HK-2 (cell line): ENCODE results near the gene ACSM2A.
"Not testable (repeated sequence)": the region's sequence is repeated elsewhere in the genome, so short reads cannot be mapped to it uniquely, and the experiment has no call there.

ENCODE experiments used
- DNase-seq: peaks from one replicate; pipeline ENCODE4 v3.0.0-alpha.2; 2018; ENCODE audit not compliant: unreplicated experiment

ACSM2A gene

GRCh38 chr16:20451364-20451763 lies at the start of gene ACSM2A:
Gene ACSM2A, plus strand, starts transcription at chr16:20451521. Its CDS starts 8,594 bp downstream, at chr16:20460115.
- not testable (repeated sequence) for DNase-seq

- no peak for DNase-seq
Measured at GRCh38 chr16:20402651-20403050, 48.7 kb upstream of the ACSM2A start.

DNA sequence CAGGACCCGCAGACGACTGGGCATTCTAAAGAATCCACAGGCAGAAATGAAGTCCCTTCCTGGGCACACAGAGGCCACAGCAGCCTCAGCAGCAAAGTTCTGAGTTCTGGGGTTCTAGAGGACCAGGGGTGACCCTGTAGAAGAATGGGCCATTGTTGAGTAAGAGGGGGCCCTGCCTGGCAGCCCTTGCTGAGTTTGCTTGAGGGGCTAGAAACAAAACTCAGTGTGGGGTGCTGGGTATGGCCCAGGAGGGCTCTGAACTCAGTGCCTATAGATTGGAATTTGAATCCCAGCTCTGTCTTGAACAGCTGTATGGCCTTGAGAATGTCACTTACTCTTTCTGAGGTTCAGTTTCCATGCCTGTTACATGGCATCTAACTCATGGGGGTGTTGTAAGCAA lies 46.7 kb upstream of the ACSM2A start, which contains the start of gene PDILT:
TSS of gene PDILT (minus strand) at position 101 of the 400 bp plus-strand sequence. CDS start 5,437 bp downstream, outside the sequence.
- DNase-seq: no peak

DNA sequence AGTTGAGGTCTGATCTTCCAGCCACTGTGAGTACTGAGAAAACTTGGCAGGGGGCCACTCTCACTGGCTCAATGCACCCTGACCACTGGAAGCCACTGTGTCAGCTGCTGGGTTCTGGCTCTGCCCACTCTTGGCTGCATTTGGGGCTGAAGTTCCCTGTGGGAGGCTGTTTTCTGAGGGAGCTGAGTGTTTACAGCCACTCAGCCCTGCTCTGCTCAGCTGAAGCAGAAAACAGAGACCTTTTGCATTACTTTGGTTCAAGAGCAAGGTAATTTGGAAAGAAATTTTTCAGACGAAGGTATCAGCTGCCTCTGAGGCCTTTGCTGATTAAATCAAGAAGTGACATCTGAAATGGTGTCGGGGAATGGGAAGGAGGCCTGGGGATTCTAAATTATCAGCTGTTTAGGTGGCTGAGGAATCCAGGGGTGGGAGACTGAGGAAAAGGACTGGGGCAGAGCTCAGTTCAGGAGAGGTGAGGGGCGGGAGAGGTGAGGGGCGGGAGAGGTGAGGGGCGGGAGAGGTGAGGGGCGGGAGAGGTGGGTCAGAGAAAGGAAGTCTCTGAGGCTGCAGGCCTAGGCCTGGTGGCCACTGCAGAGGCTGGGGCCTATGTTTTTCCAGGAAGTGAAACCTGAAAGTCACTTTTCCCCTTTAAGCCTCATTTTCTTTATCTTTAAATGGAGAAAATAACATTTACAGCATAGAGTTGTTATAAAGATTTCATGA lies 41.8 kb upstream of the ACSM2A start, which contains the start of gene ACSM5:
TSS of gene ACSM5 (plus strand) at position 137 of the 723 bp plus-strand sequence. CDS start 1,951 bp downstream, outside the sequence.
- DNase-seq: peak; percentile 9

GRCh38 chr16:20410121-20410723 lies 41.1 kb upstream of the ACSM2A start:
- DNase-seq: no peak

- DNase-seq: no peak
Measured at GRCh38 chr16:20411055-20411454, 40.3 kb upstream of the ACSM2A start.

DNA sequence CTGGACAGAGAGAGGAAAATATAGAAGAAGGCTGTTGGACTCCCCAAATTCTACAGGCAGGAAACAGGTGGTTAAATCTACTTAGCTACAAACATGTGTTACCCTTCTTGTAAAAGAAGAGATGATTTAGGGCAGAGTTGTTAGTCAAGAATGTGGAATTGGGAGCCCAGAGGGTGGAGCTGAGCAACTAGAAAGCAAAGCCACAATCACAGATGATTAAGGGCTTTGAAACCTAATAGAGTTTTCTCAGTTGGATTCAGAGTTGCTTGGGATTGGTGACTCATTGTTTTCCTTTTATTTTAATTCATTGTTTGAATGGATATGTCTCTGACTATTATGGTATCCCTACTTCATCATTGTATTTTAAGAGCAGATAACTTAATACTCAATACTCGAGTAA lies 35.8 kb upstream of the ACSM2A start:
- DNase-seq: no peak

- DNase-seq: not testable (repeated sequence)
Measured at GRCh38 chr16:20419093-20419492, 32.2 kb upstream of the ACSM2A start.

DNA sequence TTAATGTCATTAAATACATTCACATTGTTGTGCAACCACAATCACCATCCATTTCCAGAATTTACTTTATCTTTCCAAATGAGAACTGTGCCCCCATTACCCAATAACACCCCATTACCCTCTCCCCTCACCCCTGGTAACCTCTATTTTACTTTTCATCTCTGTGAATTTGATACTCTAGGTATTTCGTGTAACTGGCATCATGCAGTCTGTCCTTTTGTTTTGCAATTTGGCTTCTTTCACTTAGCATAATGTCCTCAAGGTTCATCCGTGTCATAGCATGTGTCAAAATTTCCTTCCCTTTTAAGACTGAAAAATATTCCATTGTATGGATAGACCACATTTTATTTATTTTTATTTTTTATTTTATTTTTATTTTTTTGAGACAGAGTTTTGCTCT lies 29.6 kb upstream of the ACSM2A start:
- not testable (repeated sequence) for DNase-seq

DNA sequence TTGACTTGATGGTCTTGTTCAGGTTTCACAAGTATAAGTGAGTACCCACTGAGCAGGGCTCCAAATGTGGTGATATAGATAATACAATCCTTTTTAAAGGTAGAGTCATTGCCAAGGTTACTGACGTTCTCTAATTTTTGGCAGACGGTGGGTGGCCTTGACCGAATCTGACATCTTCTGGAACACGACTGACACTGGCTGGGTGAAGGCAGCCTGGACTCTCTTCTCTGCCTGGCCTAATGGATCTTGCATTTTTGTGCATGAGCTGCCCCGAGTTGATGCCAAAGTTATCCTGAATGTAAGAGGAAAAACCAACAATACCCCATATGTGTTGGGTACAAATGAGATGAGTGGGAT lies 27.6 kb upstream of the ACSM2A start:
- not testable (repeated sequence) for DNase-seq

DNA sequence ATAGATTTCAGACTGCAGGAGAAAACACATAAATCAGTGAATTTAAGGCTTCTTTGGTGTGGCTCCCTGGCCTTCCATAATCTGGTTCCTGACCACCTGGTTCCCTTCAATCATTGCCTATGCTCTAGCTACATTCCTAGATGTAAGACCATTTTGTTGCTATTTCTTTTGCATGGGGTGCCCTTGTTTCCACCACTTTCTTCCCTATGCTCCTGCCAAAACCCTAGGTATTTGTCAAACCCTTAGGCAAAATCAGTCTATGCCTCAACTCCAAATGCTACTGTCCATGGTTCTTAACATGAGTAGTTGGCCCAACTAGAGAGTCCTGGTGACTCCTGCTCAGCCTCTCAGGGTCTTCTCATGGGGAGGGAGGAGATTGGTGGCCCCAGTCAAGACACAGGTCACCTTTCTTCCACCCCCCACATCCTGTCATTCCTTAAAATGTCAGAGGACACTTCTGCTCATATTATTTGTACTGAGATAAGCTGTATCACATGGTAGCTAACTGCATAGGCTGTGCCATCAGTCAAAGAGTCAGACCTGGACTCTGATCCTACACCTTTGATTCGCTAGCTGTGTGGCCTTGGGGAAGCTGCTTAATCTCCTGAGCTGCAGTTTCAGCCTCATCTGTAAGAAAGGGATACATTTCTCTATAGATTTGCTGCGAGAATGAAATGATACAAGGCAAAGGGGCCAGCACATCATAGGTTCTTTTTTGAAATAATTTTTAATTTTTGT lies 27.0 kb upstream of the ACSM2A start:
- DNase-seq: no peak

DNA sequence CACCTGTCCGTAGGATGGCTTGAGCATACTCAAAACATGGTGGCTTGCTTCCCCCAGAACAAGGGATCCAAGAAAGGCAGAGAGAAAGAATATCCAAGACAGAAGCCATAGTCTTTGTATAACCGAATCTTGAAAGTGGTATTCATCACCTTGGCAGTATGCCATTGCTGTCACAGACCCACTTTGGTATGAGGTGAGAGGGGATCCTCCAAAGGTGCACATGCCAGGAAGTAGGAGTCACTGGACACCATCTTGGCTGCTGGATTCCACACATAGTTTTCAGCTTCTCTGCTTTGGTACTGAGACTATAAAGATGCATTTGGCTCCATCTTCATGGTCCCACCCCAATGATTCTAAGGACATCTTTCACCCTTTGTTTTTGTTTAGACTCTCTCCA lies 23.9 kb upstream of the ACSM2A start:
- DNase-seq: not testable (repeated sequence)

GRCh38 chr16:20429499-20429898 lies 21.8 kb upstream of the ACSM2A start:
- not testable (repeated sequence) for DNase-seq

GRCh38 chr16:20430480-20430879 lies 20.8 kb upstream of the ACSM2A start:
- DNase-seq: not testable (repeated sequence)

DNA sequence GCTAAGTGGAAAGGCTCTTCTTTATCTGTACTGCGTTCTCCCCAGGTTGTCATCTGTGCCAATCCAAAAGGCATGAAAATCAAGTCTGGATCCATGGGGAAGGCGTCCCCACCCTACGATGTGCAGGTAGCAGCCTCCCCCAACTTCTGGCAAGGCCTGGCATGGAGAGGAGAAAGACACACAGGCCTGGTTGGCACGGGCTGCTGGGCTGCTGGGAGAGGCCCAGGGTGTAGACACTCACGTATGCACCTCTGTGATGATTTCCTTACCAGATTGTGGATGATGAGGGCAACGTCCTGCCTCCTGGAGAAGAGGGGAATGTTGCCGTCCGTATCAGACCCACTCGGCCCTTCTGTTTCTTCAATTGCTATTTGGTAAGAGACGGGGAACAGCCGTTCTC lies 20.4 kb upstream of the ACSM2A start:
- no peak for DNase-seq

DNA sequence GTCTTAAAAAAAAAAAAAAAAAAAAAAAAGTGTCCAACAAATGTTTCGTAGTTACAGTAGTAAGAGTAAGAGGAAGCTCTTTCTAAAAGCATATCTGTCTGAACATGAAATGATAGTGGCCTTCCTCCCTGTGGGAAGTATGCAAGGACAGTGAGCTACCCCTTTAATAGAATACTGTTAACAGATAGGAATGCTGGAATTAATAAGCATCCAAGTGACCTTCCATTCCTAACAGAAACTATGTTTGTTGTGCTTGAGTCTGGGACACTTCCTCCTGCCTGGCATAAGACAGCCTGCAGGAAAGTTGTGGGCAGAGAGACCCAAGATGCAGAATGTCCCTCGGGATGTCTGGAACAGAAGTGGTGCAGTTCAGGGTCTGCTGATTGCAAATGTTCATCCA lies 12.4 kb upstream of the ACSM2A start:
- not testable (repeated sequence) for DNase-seq

GRCh38 chr16:20439820-20440231 lies 11.5 kb upstream of the ACSM2A start:
- DNase-seq: not testable (repeated sequence)

DNA sequence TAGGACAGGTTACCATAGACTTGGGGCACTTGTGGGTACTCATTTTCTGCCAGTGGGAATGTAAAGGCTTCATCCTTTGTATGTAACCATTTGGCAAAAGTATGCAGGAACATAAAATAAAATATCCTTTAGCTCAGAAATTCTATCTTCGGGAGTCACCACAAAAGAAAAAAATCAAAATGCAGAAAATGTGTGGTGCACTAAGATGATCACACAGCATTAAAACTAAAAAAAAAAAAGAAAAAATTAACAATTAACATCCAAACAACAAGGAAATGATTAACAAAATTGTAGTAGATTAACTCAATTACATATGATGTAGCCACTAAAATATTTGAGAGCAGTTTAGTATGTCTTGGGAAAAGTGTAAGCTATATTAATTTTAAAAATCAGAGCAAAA lies 10.6 kb upstream of the ACSM2A start:
- DNase-seq: not testable (repeated sequence)

- DNase-seq: no peak
Measured at GRCh38 chr16:20441191-20441590, 10.1 kb upstream of the ACSM2A start.

DNA sequence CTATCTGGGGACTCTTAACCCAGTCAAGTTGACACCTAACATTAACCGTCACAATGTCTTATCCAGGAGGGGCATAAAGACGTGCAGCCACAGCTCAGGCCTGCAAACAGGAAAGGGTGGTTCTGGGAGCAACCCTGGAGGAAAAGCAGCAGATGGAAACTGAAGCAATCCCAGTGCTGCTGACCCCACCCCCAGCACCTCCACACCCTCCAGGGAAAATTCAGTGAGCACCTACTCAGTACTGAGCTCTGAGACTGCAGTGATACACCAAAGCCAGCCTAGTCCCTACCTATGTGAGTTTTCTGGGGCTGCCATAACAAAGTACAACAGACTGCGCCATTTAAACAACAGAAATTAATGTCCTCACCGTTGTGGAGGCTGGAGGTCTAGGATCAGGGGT lies 9.5 kb upstream of the ACSM2A start:
- DNase-seq: not testable (repeated sequence)

DNA sequence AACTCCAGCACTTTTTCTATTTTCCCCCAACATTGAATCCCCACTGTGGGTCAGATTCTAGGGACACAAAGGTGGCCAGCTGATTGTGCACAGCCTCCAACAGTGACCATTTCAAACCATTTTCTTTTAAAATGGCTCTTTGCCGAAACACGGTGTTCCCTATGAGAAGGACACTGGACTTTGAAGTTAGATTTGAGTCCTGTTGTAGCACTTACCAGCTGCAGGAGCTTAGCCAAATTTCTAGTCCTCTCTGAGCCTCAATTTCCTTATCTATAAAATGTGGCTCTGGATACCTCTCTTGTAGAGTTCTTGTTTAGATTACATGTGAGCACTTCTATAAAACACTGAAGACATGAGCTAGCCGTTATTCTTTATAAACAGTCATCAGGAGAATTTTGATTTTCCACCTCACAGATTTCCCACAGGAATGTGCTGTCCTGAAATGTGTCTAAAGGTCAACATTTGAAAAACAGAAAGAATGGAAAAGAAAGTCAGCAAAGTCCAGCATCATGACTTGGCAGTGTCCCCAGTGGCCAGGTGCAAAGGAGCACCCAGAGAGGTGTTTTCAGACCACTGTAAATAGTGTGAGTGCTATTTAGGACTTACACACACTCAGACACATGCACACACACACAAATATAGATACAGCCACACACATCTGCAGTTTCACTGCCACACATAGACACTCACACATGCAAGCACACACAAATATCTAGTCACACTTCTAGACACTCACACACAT lies 4.5 kb upstream of the ACSM2A start:
- not testable (repeated sequence) for DNase-seq

- not testable (repeated sequence) for DNase-seq
Measured at GRCh38 chr16:20453633-20454032, 2.3 kb downstream of the ACSM2A start.
